Mesodermal cell (in vitro differentiated cells): ENCODE data around the gene PEX13. TPM values are rescaled to one million over a fixed set of nuclear protein-coding genes. Genes with fewer than 3 reads are reported as not detected.
"Not testable (repeated sequence)": the region's sequence is repeated elsewhere in the genome, so short reads cannot be mapped to it uniquely, and the experiment has no call there.

Experiments
- H3K27ac ChIP-seq: 2 replicates; pipeline ENCODE4 v1.7.0; 2013; ENCODE audit warnings: mild to moderate bottlenecking, low read depth, low read length, moderate library complexity; ENCODE audit not compliant: severe bottlenecking
- H3K36me3 ChIP-seq: 2 replicates; pipeline ENCODE4 v1.7.1; 2013; ENCODE audit warnings: mild to moderate bottlenecking, low read length, moderate library complexity; ENCODE audit not compliant: control insufficient read depth, insufficient read depth
- H3K4me1 ChIP-seq: one replicate; pipeline ENCODE4 v1.7.1; 2013; ENCODE audit warnings: mild to moderate bottlenecking, low read length; ENCODE audit not compliant: insufficient read depth, control insufficient read depth, poor library complexity, severe bottlenecking
- H3K4me3 ChIP-seq: 2 replicates; pipeline ENCODE4 v1.7.0; 2013; ENCODE audit warnings: low read length, control low read depth, mild to moderate bottlenecking; ENCODE audit not compliant: insufficient read depth, poor library complexity, severe bottlenecking; ENCODE audit errors: extremely low read depth
- H3K9me3 ChIP-seq: 2 replicates; pipeline ENCODE4 v1.7.1; 2013; ENCODE audit warnings: mild to moderate bottlenecking, low read length, moderate library complexity; ENCODE audit not compliant: control insufficient read depth
- WGBS, 2 experiments: methylation state at CpG; one replicate each; pipeline ENCODE4 v1.1.5; 2013; ENCODE audit warnings: missing lambda C conversion rate in 2 of 2; ENCODE audit not compliant: insufficient coverage in 2 of 2; 5-methylcytosine and 5-hydroxymethylcytosine counted together
- polyA plus RNA-seq, 2 experiments: library from polyadenylated mRNA; stranded (reverse); fragments of 50-300 nt; gene quantifications; one replicate each; pipeline ENCODE4 v1.2.3, GENCODE V29; 2013

PEX13 gene
- polyA plus RNA-seq (2013, experiment 1 of 2): 18.0 TPM
- polyA plus RNA-seq (2013, experiment 2 of 2): 17.4 TPM

GRCh38 chr2:61017556-61018317 lies at the start of gene PEX13, which contains the start of gene PUS10:
Gene PEX13 (plus strand): TSS chr2:61017720. CDS start chr2:61017760, 40 bp downstream.
Gene PUS10 (minus strand): TSS chr2:61018255. CDS start chr2:61011890, 6,365 bp downstream.
- peaks cover 5% of the 10 kb centered on the region for H3K9me3 ChIP-seq
- peak within 1 kb of the TSS; percentile 97 for H3K4me3 ChIP-seq
- H3K36me3 ChIP-seq: peaks cover 22% of the 10 kb centered on the region
- no peaks in the 10 kb centered on the region for H3K4me1 ChIP-seq
- WGBS, 2 experiments: 0% methylated on average over 22 of the region's 39 CpGs
- H3K27ac ChIP-seq: peak within 1 kb of the TSS; percentile 54

GRCh38 chr2:60972889-60973656 lies 44.4 kb upstream of the PEX13 start:
- H3K27ac ChIP-seq: no peak overlapping the region
- H3K36me3 ChIP-seq: no peaks in the 10 kb centered on the region
- 90 to 94% methylated on average over 21 to 29 of the region's 32 CpGs for WGBS, 2 experiments
- H3K9me3 ChIP-seq: no peaks in the 10 kb centered on the region
- no peaks in the 10 kb centered on the region for H3K4me1 ChIP-seq
- H3K4me3 ChIP-seq: no peak overlapping the region

GRCh38 chr2:60973705-60974104 lies 43.8 kb upstream of the PEX13 start:
- Histone ChIP-seq H3K36me3 (no peaks in the 10 kb centered on the region), H3K4me3 (no peak overlapping the region), H3K4me1 (no peaks in the 10 kb centered on the region), H3K9me3 (no peaks in the 10 kb centered on the region), H3K27ac (no peak overlapping the region)
- 90 to 96% methylated on average over 3 to 5 of the region's 5 CpGs for WGBS, 2 experiments

GRCh38 chr2:60974652-60975051 lies 42.9 kb upstream of the PEX13 start:
- H3K9me3 ChIP-seq: no peaks in the 10 kb centered on the region
- 93 to 96% methylated on average over 14 to 16 of the region's 16 CpGs for WGBS, 2 experiments
- H3K36me3 ChIP-seq: no peaks in the 10 kb centered on the region

GRCh38 chr2:60976256-60976850 lies 41.2 kb upstream of the PEX13 start:
- no peak overlapping the region for H3K27ac ChIP-seq
- WGBS, 2 experiments: 84 to 100% methylated on average over 1 to 2 of the region's 3 CpGs

More at GRCh38 chr2:60974652-60975051, 42.9 kb upstream of the PEX13 start:
- no peaks in the 10 kb centered on the region for H3K4me1 ChIP-seq
- no peak overlapping the region for H3K27ac ChIP-seq
- H3K4me3 ChIP-seq: no peak overlapping the region

GRCh38 chr2:60976875-60977561 lies 40.5 kb upstream of the PEX13 start:
- Histone ChIP-seq H3K27ac (no peak overlapping the region), H3K9me3 (no peaks in the 10 kb centered on the region), H3K4me3 (no peak overlapping the region), H3K4me1 (no peaks in the 10 kb centered on the region), H3K36me3 (no peaks in the 10 kb centered on the region)
- 92 to 100% methylated on average over 1 to 2 of the region's 5 CpGs for WGBS, 2 experiments

More at GRCh38 chr2:60976256-60976850, 41.2 kb upstream of the PEX13 start:
- no peaks in the 10 kb centered on the region for H3K4me1 ChIP-seq
- H3K36me3 ChIP-seq: no peaks in the 10 kb centered on the region
- H3K9me3 ChIP-seq: no peaks in the 10 kb centered on the region
- H3K4me3 ChIP-seq: no peak overlapping the region

- H3K4me1 ChIP-seq: no peaks in the 10 kb centered on the region
- H3K9me3 ChIP-seq: no peaks in the 10 kb centered on the region
- no peak overlapping the region for H3K27ac ChIP-seq
- H3K36me3 ChIP-seq: no peaks in the 10 kb centered on the region
- 67% methylated on average over 1 of the region's 1 CpG; no CpG with 5 or more reads in 1 of the 2 experiments for WGBS, 2 experiments
- H3K4me3 ChIP-seq: no peak overlapping the region
These were observed 40.0 kb upstream of the PEX13 start for GRCh38 chr2:60977562-60977895.

- no peaks in the 10 kb centered on the region for H3K9me3 ChIP-seq
- H3K4me1 ChIP-seq: no peaks in the 10 kb centered on the region
- no peak overlapping the region for H3K4me3 ChIP-seq
- no peak overlapping the region for H3K27ac ChIP-seq
- WGBS, 2 experiments: no CpG with 5 or more reads among the region's 4 CpGs
- no peaks in the 10 kb centered on the region for H3K36me3 ChIP-seq
These were observed 38.3 kb upstream of the PEX13 start for GRCh38 chr2:60979231-60979630.

GRCh38 chr2:60980071-60980815 lies 37.3 kb upstream of the PEX13 start:
- H3K9me3 ChIP-seq: no peaks in the 10 kb centered on the region
- no peak overlapping the region for H3K4me3 ChIP-seq
- H3K36me3 ChIP-seq: no peaks in the 10 kb centered on the region
- 81% methylated on average over 2 of the region's 3 CpGs; no CpG with 5 or more reads in 1 of the 2 experiments for WGBS, 2 experiments
- H3K27ac ChIP-seq: no peak overlapping the region
- no peaks in the 10 kb centered on the region for H3K4me1 ChIP-seq

- H3K36me3 ChIP-seq, H3K27ac ChIP-seq, H3K4me1 ChIP-seq, H3K9me3 ChIP-seq, H3K4me3 ChIP-seq: not testable (repeated sequence)
- 100% methylated on average over 1 to 2 of the region's 3 CpGs for WGBS, 2 experiments
These were observed 35.5 kb upstream of the PEX13 start for GRCh38 chr2:60982066-60982465.
